GM21825 (cell line): ENCODE data around the gene MICAL3.
"Not testable (repeated sequence)": the region's sequence is repeated elsewhere in the genome, so short reads cannot be mapped to it uniquely, and the experiment has no call there.

Experiments
- ATAC-seq: cut with Tn5 transposase; IDR thresholded peaks from one replicate; pipeline ENCODE4 v1.9.1; 2021; ENCODE audit warnings: mild to moderate bottlenecking, moderate library complexity; ENCODE audit not compliant: unreplicated experiment

MICAL3 gene

GRCh38 chr22:17941471-17942406 is 82.6 kb downstream of the MICAL3 start:
- no peak for ATAC-seq

- ATAC-seq = no peak
Measured at GRCh38 chr22:17939579-17939978, 84.8 kb downstream of the MICAL3 start.

GRCh38 chr22:17939011-17939410 is 85.3 kb downstream of the MICAL3 start:
- ATAC-seq = no peak

GRCh38 chr22:17938484-17938924 is 85.9 kb downstream of the MICAL3 start:
- ATAC-seq = no peak

- ATAC-seq = not testable (repeated sequence)
Measured at GRCh38 chr22:17932457-17932856, 91.9 kb downstream of the MICAL3 start.

- no peak for ATAC-seq
Measured at GRCh38 chr22:17931400-17931825, 92.9 kb downstream of the MICAL3 start.

GRCh38 chr22:17930455-17931313 is 93.7 kb downstream of the MICAL3 start:
- ATAC-seq = no peak

- ATAC-seq = no peak
Measured at GRCh38 chr22:17929909-17930308, 94.5 kb downstream of the MICAL3 start.

- ATAC-seq = no peak
Measured at GRCh38 chr22:17928391-17928790, 96.0 kb downstream of the MICAL3 start.

- ATAC-seq = no peak
Measured at GRCh38 chr22:17927062-17927461, 97.3 kb downstream of the MICAL3 start.

GRCh38 chr22:17926516-17926915 is 97.8 kb downstream of the MICAL3 start:
- ATAC-seq = no peak

- ATAC-seq = no peak
Measured at GRCh38 chr22:17925431-17925841, 98.9 kb downstream of the MICAL3 start.

- ATAC-seq = no peak
Measured at GRCh38 chr22:17924735-17925364, 99.5 kb downstream of the MICAL3 start.

- ATAC-seq = no peak
Measured at GRCh38 chr22:17924076-17924475, 100.3 kb downstream of the MICAL3 start.

- no peak for ATAC-seq
Measured at GRCh38 chr22:17922925-17923903, 101.1 kb downstream of the MICAL3 start.

GRCh38 chr22:17921871-17922821 is 102.2 kb downstream of the MICAL3 start:
- no peak for ATAC-seq

- ATAC-seq = no peak
Measured at GRCh38 chr22:17920992-17921650, 103.2 kb downstream of the MICAL3 start.

- no peak for ATAC-seq
Measured at GRCh38 chr22:17920145-17920605, 104.2 kb downstream of the MICAL3 start.
